BJ (cell line): ENCODE data around the gene CCDC9. TPM values are rescaled to one million over a fixed set of nuclear protein-coding genes. Genes with fewer than 3 reads are reported as not detected.

Source experiments
- CTCF ChIA-PET: fragments of 350-600 bp; formaldehyde crosslinking; extraction: SDS; loops from one replicate; lab custom pipeline; 2021; ENCODE audit warnings: antibody characterized with exemption, inconsistent platforms; lab: Yijun Ruan, JAX
- POLR2A ChIA-PET: fragments of 300-600 bp; sonication (Branson Sonifier 250); formaldehyde crosslinking; extraction: SDS; loops from one replicate; lab custom pipeline; 2021; ENCODE audit warnings: antibody characterized with exemption; lab: Charles Lee
- DNase-seq: peaks from one replicate; pipeline ENCODE4 v3.0.0-alpha.2; 2011; ENCODE audit warnings: low read depth
- H3K27me3 ChIP-seq: 2 replicates; pipeline ENCODE4 v1.6.0; 2011; ENCODE audit warnings: low read length; ENCODE audit not compliant: control insufficient read depth, insufficient read depth
- H3K36me3 ChIP-seq: 2 replicates; pipeline ENCODE4 v1.5.1; 2011; ENCODE audit warnings: low read length; ENCODE audit not compliant: control insufficient read depth, insufficient read depth
- H3K4me3 ChIP-seq: 2 replicates; pipeline ENCODE4 v1.5.1; 2011; ENCODE audit warnings: low read depth, mild to moderate bottlenecking, control low read depth, low read length
- polyA plus RNA-seq: library from polyadenylated mRNA; depleted of rRNA; stranded (reverse); fragments of >200 nt; gene quantifications from 2 replicates; pipeline ENCODE4 v1.2.3, GENCODE V29; 2011
- TF ChIP-seq, protein P1 (sequence below): IDR thresholded peaks from 2 replicates; pipeline ENCODE4 v1.5.1; 2011; ENCODE audit warnings: low read depth, mild to moderate bottlenecking, control low read depth, inconsistent platforms, low read length, moderate library complexity; ENCODE audit not compliant: insufficient read depth

The CCDC9 gene
- polyA plus RNA-seq, 1 experiment, result 4.1 TPM

DNA sequence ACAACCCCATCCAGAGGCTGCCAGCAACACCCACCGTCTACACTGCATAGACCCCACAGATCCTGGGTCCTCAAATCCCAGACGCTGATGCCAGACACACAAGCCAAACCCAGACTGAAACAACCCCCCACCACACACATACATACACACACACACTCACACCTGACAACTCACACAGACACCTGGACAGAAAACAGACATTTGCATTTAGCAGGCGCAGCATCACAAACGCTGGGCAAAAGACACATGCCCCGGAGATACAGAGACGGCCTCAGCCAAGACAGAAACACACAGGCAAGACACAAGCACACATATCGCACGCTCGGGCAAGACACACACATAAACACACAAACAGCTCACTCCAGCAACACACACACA, 26.7 kb upstream of the CCDC9 start:
- DNase-seq, result no peak
- Histone ChIP-seq H3K27me3 (no peaks in the 10 kb centered on the region), H3K36me3 (peaks cover 5% of the 10 kb centered on the region), H3K4me3 (peak overlapping the region; percentile 77)
- TF ChIP-seq, protein P1, sequence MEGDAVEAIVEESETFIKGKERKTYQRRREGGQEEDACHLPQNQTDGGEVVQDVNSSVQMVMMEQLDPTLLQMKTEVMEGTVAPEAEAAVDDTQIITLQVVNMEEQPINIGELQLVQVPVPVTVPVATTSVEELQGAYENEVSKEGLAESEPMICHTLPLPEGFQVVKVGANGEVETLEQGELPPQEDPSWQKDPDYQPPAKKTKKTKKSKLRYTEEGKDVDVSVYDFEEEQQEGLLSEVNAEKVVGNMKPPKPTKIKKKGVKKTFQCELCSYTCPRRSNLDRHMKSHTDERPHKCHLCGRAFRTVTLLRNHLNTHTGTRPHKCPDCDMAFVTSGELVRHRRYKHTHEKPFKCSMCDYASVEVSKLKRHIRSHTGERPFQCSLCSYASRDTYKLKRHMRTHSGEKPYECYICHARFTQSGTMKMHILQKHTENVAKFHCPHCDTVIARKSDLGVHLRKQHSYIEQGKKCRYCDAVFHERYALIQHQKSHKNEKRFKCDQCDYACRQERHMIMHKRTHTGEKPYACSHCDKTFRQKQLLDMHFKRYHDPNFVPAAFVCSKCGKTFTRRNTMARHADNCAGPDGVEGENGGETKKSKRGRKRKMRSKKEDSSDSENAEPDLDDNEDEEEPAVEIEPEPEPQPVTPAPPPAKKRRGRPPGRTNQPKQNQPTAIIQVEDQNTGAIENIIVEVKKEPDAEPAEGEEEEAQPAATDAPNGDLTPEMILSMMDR, result no peak
- ChIA-PET CTCF (interaction anchor here (0.7 to 5.6 kb wide), 3 partner anchors 15 to 91 kb away, joined by 3 to 44 read pairs (median 4); no protein-coding TSS in a partner anchor), POLR2A (no interaction called here)

GRCh38 chr19:47230054-47230920, 26.0 kb upstream of the CCDC9 start:
- Histone ChIP-seq H3K4me3 (peak overlapping the region; percentile 77), H3K27me3 (no peaks in the 10 kb centered on the region)
- DNase-seq, result no peak

GRCh38 chr19:47230921-47231214, 25.5 kb upstream of the CCDC9 start, which contains the start of gene BBC3:
Gene BBC3, minus strand, starts transcription at chr19:47231199. Its CDS starts 2,768 bp downstream, at chr19:47228431.
- Histone ChIP-seq H3K4me3 (peak within 1 kb of the TSS; percentile 77), H3K27me3 (no peaks in the 10 kb centered on the region), H3K36me3 (peaks cover 5% of the 10 kb centered on the region)
- CTCF ChIA-PET, result no interaction called here
- TF ChIP-seq, protein P1, result no peak
- POLR2A ChIA-PET, result no interaction called here
- no peak for DNase-seq

More at GRCh38 chr19:47230054-47230920, 26.0 kb upstream of the CCDC9 start:
- ChIA-PET CTCF (interaction anchor here (5.6 kb wide), 1 partner anchor 14 kb away, joined by 44 read pairs; no protein-coding TSS in a partner anchor), POLR2A (no interaction called here)
- peaks cover 5% of the 10 kb centered on the region for H3K36me3 ChIP-seq
- TF ChIP-seq, protein P1, result peak; percentile 67

GRCh38 chr19:47231215-47232054, 24.9 kb upstream of the CCDC9 start:
- CTCF ChIA-PET, result interaction anchor here (1.0 to 2.4 kb wide), 2 partner anchors 13 to 218 kb away, joined by 4 to 13 read pairs; no protein-coding TSS in a partner anchor
- POLR2A ChIA-PET, result no interaction called here

More at GRCh38 chr19:47231215-47232054, 24.9 kb upstream of the CCDC9 start:
- Histone ChIP-seq H3K27me3 (no peaks in the 10 kb centered on the region), H3K36me3 (peaks cover 5% of the 10 kb centered on the region), H3K4me3 (peak overlapping the region; percentile 28)
- TF ChIP-seq, protein P1, result no peak
- DNase-seq, result peak; percentile 46
